K562 (cell line): Measurements from ENCODE around the gene ZFYVE28. TPM values are rescaled to one million over a fixed set of nuclear protein-coding genes. Genes with fewer than 3 reads are reported as not detected.
A peak's percentile ranks its signal among the peaks of the same experiment; 100 is the strongest.

ENCODE experiments used
- CBFA2T2 ChIP-seq: fragments of 450-650 bp; conservative IDR thresholded peaks from 2 replicates; pipeline ENCODE4 v1.6.1; 2017; ENCODE audit warnings: mild to moderate bottlenecking
- CEBPZ ChIP-seq: fragments of 150-350 bp; IDR thresholded peaks from 2 replicates; pipeline ENCODE4 v1.6.1; 2014; ENCODE audit warnings: low read depth, mild to moderate bottlenecking, low read length, borderline replicate concordance
- CUX1 ChIP-seq: fragments of 200-800 bp; sonication (Bioruptor generic); IDR thresholded peaks from 2 replicates; pipeline ENCODE4 v1.6.1; 2016; ENCODE audit warnings: missing genetic modification characterization, missing compliant biosample characterization
- HNRNPK ChIP-seq: fragments of 200-400 bp; formaldehyde crosslinking; IDR thresholded peaks from one replicate; pipeline ENCODE4 v1.6.1; 2018; ENCODE audit warnings: mild to moderate bottlenecking, low read depth, low read length; ENCODE audit not compliant: poor library complexity, severe bottlenecking
- IRF9 ChIP-seq: fragments of 450-650 bp; IDR thresholded peaks from 2 replicates; pipeline ENCODE4 v1.6.1; 2016; ENCODE audit warnings: missing biosample characterization, missing genetic modification characterization
- MAFK ChIP-seq: IDR thresholded peaks from 2 replicates; pipeline ENCODE4 v1.6.1; 2011; ENCODE audit warnings: low read length, improper control_type of control experiment
- POLR2AphosphoS2 ChIP-seq: IDR thresholded peaks from 2 replicates; pipeline ENCODE4 v1.6.1; 2012; ENCODE audit warnings: low read length, improper control_type of control experiment
- PURB ChIP-seq: sonication (generic); formaldehyde crosslinking; IDR thresholded peaks from 2 replicates; pipeline ENCODE4 v1.9.0; 2021; ENCODE audit warnings: low read depth, mild to moderate bottlenecking, missing genetic modification reagents
- RFX5 ChIP-seq: IDR thresholded peaks from 2 replicates; pipeline ENCODE4 v1.6.1; 2011; ENCODE audit warnings: low read depth, mild to moderate bottlenecking, improper control_type of control experiment, low read length
- U2AF2 ChIP-seq: fragments of 200-400 bp; formaldehyde crosslinking; optimal IDR thresholded peaks from 2 replicates; pipeline ENCODE3; 2017; ENCODE audit warnings: low read depth, mild to moderate bottlenecking, low read length
- ZBTB26 ChIP-seq: fragments of 450-650 bp; formaldehyde crosslinking; IDR thresholded peaks from 2 replicates; pipeline ENCODE4 v1.4.0; 2022; ENCODE audit warnings: missing genetic modification characterization
- ZEB2 ChIP-seq: fragments of 450-650 bp; IDR thresholded peaks from 2 replicates; pipeline ENCODE4 v1.6.1; 2016
- ZNF3 ChIP-seq: fragments of 250-450 bp; sonication (Bioruptor Pico); IDR thresholded peaks from 2 replicates; pipeline ENCODE4 v1.5.0; 2021; ENCODE audit warnings: mild to moderate bottlenecking, moderate library complexity
- ZNF586 ChIP-seq: fragments of 450-650 bp; formaldehyde crosslinking; conservative IDR thresholded peaks from 2 replicates; pipeline ENCODE4 v1.4.0; 2020; ENCODE audit warnings: mild to moderate bottlenecking, moderate library complexity
- polyA plus RNA-seq, 8 experiments: library from polyadenylated mRNA; depleted of rRNA in 4 of 8; stranded (reverse) in 5 of 8; unstranded in 3 of 8; fragments of >200 nt; fragmentation: Nextera tagmentation in 2 of 8; fragmentation: Illumina TruSeq in 1 of 8; extraction: Ambion mirVana in 2 of 8; extraction: Trizol in 1 of 8; gene quantifications; 2 replicates each; pipeline versions ENCODE4 v1.2.1 to v1.2.3, GENCODE V29; 2011 to 2014; ENCODE audit warnings: inconsistent platforms in 1 of 8, missing spikeins in 1 of 8
- total RNA-seq, 7 experiments: library from RNA; depleted of rRNA in 6 of 7; stranded (reverse); fragments of >200 nt in 6 of 7; fragmentation: Illumina TruSeq in 2 of 7; extraction: Trizol in 2 of 7; gene quantifications; 2 replicates each; pipeline versions ENCODE4 v1.2.1 to v1.2.3, GENCODE V29; 2011 to 2021; ENCODE audit warnings: low replicate concordance in 1 of 7
- TF ChIP-seq, protein P1 (sequence below): fragments of 250-450 bp; sonication (Bioruptor Pico); IDR thresholded peaks from 2 replicates; pipeline ENCODE4 v1.4.0; 2020; ENCODE audit warnings: mild to moderate bottlenecking, moderate library complexity

The ZFYVE28 gene
- total and polyA plus RNA-seq, 9 of the 15 experiments (the other 6 are each of a cell fraction or from before 2014, with no cell fraction given), result 1.3 to 24.8 (median 8.9) TPM

DNA sequence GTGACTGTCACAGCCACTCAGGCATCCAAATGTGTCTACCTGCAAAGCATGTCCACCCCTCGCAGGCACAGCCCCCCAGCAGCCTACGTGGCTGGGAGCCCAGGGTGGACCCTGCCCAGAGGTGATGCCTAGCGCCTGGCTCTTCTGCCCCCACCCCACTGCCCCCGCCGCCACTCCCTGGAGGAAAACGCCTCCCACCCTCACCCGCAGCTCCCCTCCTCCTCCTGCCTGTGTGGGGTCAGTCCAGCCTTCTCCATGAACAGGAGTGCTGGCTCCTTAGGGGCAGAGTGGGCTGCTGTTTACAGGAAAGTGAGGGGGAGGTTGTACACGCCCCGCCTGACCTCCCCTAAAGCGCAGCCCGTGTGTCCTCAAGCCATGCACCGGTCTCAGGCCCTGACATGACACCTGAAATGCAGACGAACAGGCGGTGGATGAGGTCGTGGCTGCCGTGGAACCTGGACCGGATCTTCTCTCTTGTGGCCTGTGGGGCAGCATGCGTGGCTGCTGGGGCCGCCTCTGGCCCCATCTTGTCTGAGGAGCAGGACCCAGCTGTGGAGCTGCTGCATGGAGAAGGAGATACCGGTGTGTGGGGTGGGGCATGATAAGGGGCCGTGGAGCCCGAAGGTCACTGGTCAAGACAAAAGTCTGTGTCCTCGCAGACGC is 144.7 kb downstream of the ZFYVE28 start (continued):
- TF ChIP-seq CUX1 (CRISPR knock-in tag), result no peak
- TF ChIP-seq CBFA2T2, result peak; percentile 85
- no peak for TF ChIP-seq CEBPZ
- TF ChIP-seq PURB (CRISPR knock-in tag), result no peak
- no peak for TF ChIP-seq RFX5
- no peak for TF ChIP-seq HNRNPK
- no peak for TF ChIP-seq IRF9 (tag)
- no peak for TF ChIP-seq ZNF3 (CRISPR knock-in tag)
- TF ChIP-seq ZBTB26 (CRISPR knock-in tag), result no peak
- TF ChIP-seq ZEB2, result no peak
- no peak for TF ChIP-seq U2AF2
- no peak for TF ChIP-seq MAFK
- TF ChIP-seq, protein P1, sequence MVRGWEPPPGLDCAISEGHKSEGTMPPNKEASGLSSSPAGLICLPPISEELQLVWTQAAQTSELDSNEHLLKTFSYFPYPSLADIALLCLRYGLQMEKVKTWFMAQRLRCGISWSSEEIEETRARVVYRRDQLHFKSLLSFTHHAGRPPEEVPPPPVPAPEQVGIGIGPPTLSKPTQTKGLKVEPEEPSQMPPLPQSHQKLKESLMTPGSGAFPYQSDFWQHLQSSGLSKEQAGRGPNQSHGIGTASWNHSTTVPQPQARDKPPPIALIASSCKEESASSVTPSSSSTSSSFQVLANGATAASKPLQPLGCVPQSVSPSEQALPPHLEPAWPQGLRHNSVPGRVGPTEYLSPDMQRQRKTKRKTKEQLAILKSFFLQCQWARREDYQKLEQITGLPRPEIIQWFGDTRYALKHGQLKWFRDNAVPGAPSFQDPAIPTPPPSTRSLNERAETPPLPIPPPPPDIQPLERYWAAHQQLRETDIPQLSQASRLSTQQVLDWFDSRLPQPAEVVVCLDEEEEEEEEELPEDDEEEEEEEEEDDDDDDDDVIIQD (CRISPR knock-in tag), result no peak
- TF ChIP-seq ZNF586 (CRISPR knock-in tag), result no peak
- TF ChIP-seq POLR2AphosphoS2, result no peak
